Pancreas (tissue), 10 donors: ENCODE results near the gene SVOPL. TPM values are rescaled to one million over a fixed set of nuclear protein-coding genes. Genes with fewer than 3 reads are reported as not detected.

Source experiments
- ATAC-seq, 4 donors: fragments of 200-7000 bp; cut with Tn5 transposase; one replicate each; pipeline versions ENCODE4 v1.8.0 to v1.9.1; 2020; ENCODE audit warnings: mild to moderate bottlenecking in 4 of 4, moderate library complexity in 4 of 4
- DNase-seq, 6 donors: peaks; one replicate each; pipeline ENCODE4 v3.0.0-alpha.2; 2020
- FAIRE-seq: peaks from 2 replicates; lab custom pipeline; 2012; peaks lifted over from hg19 to GRCh38; lab: Jason Lieb, UNC
- H3K27ac ChIP-seq, 4 donors: fragments of 200-600 bp; sonication (generic); 1 replicate in 3 of 4; 2 replicates in 1 of 4; pipeline versions ENCODE4 v1.5.0 to v1.8.0; 2020
- H3K27me3 ChIP-seq, 4 donors: fragments of 200-600 bp; one replicate each; pipeline ENCODE4 v1.8.0; 2021
- H3K36me3 ChIP-seq, 3 donors: fragments of 200-600 bp; sonication (generic) in 1 of 3; one replicate each; pipeline versions ENCODE4 v1.5.0 to v1.8.0; 2020 to 2021
- H3K4me1 ChIP-seq, 3 donors: fragments of 200-600 bp; one replicate each; pipeline ENCODE4 v1.8.0; 2021
- H3K4me3 ChIP-seq, 4 donors: fragments of 200-600 bp; sonication (generic) in 2 of 4; one replicate each; pipeline versions ENCODE4 v1.5.0 to v1.8.0; 2020 to 2021
- H3K9me3 ChIP-seq, 4 donors: fragments of 200-600 bp; one replicate each; pipeline ENCODE4 v1.8.0; 2021
- WGBS, 2 donors: extraction: QIAGEN DNeasy Blood & Tissue Kit; methylation state at CpG; one replicate each; pipeline ENCODE4 v1.1.7; 2013; 5-methylcytosine and 5-hydroxymethylcytosine counted together
- intact Hi-C, 3 donors: fragments of 100-400 bp; cut with DNase I; formaldehyde crosslinking; loops; one replicate each; pipeline versions ENCODE4 v1.11.1 to v1.14.2; 2022
- polyA plus RNA-seq, 2 donors: library from polyadenylated mRNA; stranded (reverse); fragments of 200-250 nt; gene quantifications; one replicate each; pipeline ENCODE4 v1.2.3, GENCODE V29; 2013
- total RNA-seq, 6 donors: library from RNA; stranded (reverse); fragmentation: NEBNext Ultra II Directional in 4 of 6; extraction: Animal tissue kit (Norgen Biotek cat#: 25700) in 4 of 6; gene quantifications; one replicate each; pipeline versions ENCODE4 v1.2.1 to v1.2.4, GENCODE V29; 2021 to 2023
- TF ChIP-seq, protein P1 (sequence below), 4 donors: fragments of 200-600 bp; sonication (generic) in 3 of 4; IDR thresholded peaks; one replicate each; pipeline versions ENCODE4 v1.5.0 to v1.8.0; 2021; ENCODE audit warnings: antibody characterized with exemption in 4 of 4
- donor health status: healthy with polysubstance abuse.
- donor health status: DM: no; HTN: no; CAD: no; lungs with moderate emphysema.
- donor health status: DM: no; HTN: no; CAD: no.
- donor health status: control.
- donor health status: control.
- donor health status: Bipolar disorder and iron deficiency.
- donor health status: DM: yes; HTN: yes; CAD: no.
- donor health status: DM: no; HTN: no; CAD: no.
- donor health status: DM: no; HTN: no; CAD: no.
- donor health status: DM: yes; HTN: yes; CAD: no.

The SVOPL gene
- total and polyA plus RNA-seq, 8 donors = 0.09 to 0.91 (median 0.18) TPM; not detected in 1

GRCh38 chr7:138668229-138668596 is 32.9 kb downstream of the SVOPL start:
- FAIRE-seq (no peak), DNase-seq (no peak), ATAC-seq (no peak)
- intact Hi-C loops = no loop called here
- TF ChIP-seq, protein P1, sequence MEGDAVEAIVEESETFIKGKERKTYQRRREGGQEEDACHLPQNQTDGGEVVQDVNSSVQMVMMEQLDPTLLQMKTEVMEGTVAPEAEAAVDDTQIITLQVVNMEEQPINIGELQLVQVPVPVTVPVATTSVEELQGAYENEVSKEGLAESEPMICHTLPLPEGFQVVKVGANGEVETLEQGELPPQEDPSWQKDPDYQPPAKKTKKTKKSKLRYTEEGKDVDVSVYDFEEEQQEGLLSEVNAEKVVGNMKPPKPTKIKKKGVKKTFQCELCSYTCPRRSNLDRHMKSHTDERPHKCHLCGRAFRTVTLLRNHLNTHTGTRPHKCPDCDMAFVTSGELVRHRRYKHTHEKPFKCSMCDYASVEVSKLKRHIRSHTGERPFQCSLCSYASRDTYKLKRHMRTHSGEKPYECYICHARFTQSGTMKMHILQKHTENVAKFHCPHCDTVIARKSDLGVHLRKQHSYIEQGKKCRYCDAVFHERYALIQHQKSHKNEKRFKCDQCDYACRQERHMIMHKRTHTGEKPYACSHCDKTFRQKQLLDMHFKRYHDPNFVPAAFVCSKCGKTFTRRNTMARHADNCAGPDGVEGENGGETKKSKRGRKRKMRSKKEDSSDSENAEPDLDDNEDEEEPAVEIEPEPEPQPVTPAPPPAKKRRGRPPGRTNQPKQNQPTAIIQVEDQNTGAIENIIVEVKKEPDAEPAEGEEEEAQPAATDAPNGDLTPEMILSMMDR (IDR thresholded peaks at IDR 0.05) = no peak
- Histone ChIP-seq H3K4me3 (no peak overlapping the region), H3K27ac (no peak overlapping the region), H3K9me3 (no peaks in the 10 kb centered on the region), H3K4me1 (no peaks in the 10 kb centered on the region), H3K36me3 (no peaks in the 10 kb centered on the region), H3K27me3 (no peaks in the 10 kb centered on the region)
- WGBS, 2 donors = 98 to 99% methylated on average over 2 of the region's 2 CpGs

GRCh38 chr7:138667535-138668228 is 33.5 kb downstream of the SVOPL start:
- TF ChIP-seq, protein P1 (IDR thresholded peaks at IDR 0.05) = no peak
- Histone ChIP-seq H3K27ac (no peak overlapping the region), H3K36me3 (no peaks in the 10 kb centered on the region), H3K27me3 (no peaks in the 10 kb centered on the region), H3K4me1 (no peaks in the 10 kb centered on the region), H3K9me3 (no peaks in the 10 kb centered on the region), H3K4me3 (no peak overlapping the region)
- ATAC-seq (no peak), FAIRE-seq (no peak), DNase-seq (no peak)
- 92 to 96% methylated on average over 6 of the region's 6 CpGs for WGBS, 2 donors
- intact Hi-C loops = no loop called here

DNA sequence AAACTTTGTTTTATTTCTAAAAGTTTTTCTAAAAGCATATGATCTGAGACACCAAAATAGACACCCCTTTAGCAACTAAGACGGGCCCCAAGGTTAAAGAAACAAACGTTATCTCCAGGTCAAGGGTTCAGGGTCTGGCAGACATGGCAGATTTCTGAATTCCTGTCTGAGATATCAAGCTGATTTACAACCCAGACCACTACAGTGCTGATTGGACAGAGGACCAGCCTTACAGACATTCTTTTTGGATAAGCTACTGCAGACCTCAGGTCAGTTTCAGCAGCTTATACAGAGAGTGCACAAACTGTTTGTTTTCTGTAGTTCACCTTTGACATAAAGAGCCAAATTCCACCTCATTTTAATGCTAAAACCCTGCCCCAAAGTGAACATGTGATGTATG is 34.8 kb downstream of the SVOPL start:
- no peak for DNase-seq
- WGBS, 2 donors = 2 to 5% methylated on average over 2 of the region's 2 CpGs
- Histone ChIP-seq H3K9me3 (no peaks in the 10 kb centered on the region), H3K36me3 (no peaks in the 10 kb centered on the region), H3K27ac (no peak overlapping the region), H3K4me3 (no peak overlapping the region), H3K4me1 (no peaks in the 10 kb centered on the region), H3K27me3 (no peaks in the 10 kb centered on the region)
- TF ChIP-seq, protein P1 (IDR thresholded peaks at IDR 0.05) = no peak
- intact Hi-C loops = no loop called here
- ATAC-seq = peak in 1 of 4 donors; percentile 18
- FAIRE-seq = no peak

- no peak overlapping the region for H3K27ac ChIP-seq
- FAIRE-seq = no peak
- TF ChIP-seq, protein P1 (IDR thresholded peaks at IDR 0.05) = no peak
- 64 to 66% methylated on average over 4 of the region's 4 CpGs for WGBS, 2 donors
- no peaks in the 10 kb centered on the region for H3K36me3 ChIP-seq
- H3K4me3 ChIP-seq = no peak overlapping the region
- no peak for ATAC-seq
- H3K27me3 ChIP-seq = no peaks in the 10 kb centered on the region
- DNase-seq = no peak
- H3K9me3 ChIP-seq = no peaks in the 10 kb centered on the region
- intact Hi-C loops = no loop called here
- no peaks in the 10 kb centered on the region for H3K4me1 ChIP-seq
These were observed 35.5 kb downstream of the SVOPL start for GRCh38 chr7:138665669-138666140.

DNA sequence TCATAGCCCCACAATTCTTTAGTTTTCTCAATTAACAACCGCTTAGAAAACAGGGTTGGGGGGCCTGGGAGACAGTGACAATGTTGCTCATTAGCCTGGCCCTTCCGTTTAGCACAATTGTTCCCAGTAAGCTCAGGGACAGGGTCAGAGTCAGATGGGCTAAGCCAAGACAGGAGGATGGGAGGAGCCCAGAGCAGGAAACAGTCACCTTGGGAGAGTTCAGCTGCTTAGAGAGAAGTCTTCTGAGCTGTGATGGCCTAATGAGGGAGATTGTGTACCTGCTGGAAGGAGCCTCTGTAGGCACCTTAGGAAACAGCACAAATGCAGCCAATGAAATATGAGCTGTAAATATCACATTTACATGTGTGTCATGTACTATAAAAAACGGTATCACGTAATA is 35.9 kb downstream of the SVOPL start:
- H3K36me3 ChIP-seq = no peaks in the 10 kb centered on the region
- no peaks in the 10 kb centered on the region for H3K27me3 ChIP-seq
- H3K27ac ChIP-seq = no peak overlapping the region
- H3K9me3 ChIP-seq = no peaks in the 10 kb centered on the region
- intact Hi-C loops = no loop called here
- no peaks in the 10 kb centered on the region for H3K4me1 ChIP-seq
- 61 to 65% methylated on average over 4 of the region's 4 CpGs for WGBS, 2 donors
- FAIRE-seq (no peak), DNase-seq (no peak), ATAC-seq (peak; percentile 44 to 69 (median 54))
- TF ChIP-seq, protein P1 (IDR thresholded peaks at IDR 0.05) = no peak
- H3K4me3 ChIP-seq = no peak overlapping the region
